Osteocyte (in vitro differentiated cells): ENCODE data around the gene MTUS2. TPM values are rescaled to one million over a fixed set of nuclear protein-coding genes. Genes with fewer than 3 reads are reported as not detected.

Experiments
- DNase-seq: peaks from one replicate; pipeline ENCODE4 v3.0.0; 2021; ENCODE audit warnings: mixed read lengths; ENCODE audit not compliant: unreplicated experiment; ENCODE audit errors: extremely low spot score
- H3K27ac Mint-ChIP-seq: one replicate; pipeline ENCODE4 v1.8.0; 2021; ENCODE audit warnings: mild to moderate bottlenecking, mixed read lengths; ENCODE audit not compliant: unreplicated experiment
- H3K27me3 Mint-ChIP-seq: one replicate; pipeline ENCODE4 v1.8.0; 2021; ENCODE audit warnings: mixed read lengths; ENCODE audit not compliant: unreplicated experiment
- H3K36me3 Mint-ChIP-seq: one replicate; pipeline ENCODE4 v1.8.0; 2021; ENCODE audit warnings: mixed read lengths; ENCODE audit not compliant: unreplicated experiment
- H3K4me1 Mint-ChIP-seq: one replicate; pipeline ENCODE4 v1.8.0; 2021; ENCODE audit warnings: mixed read lengths; ENCODE audit not compliant: unreplicated experiment
- H3K4me3 Mint-ChIP-seq: one replicate; pipeline ENCODE4 v1.8.0; 2021; ENCODE audit warnings: mild to moderate bottlenecking, moderate library complexity, mixed read lengths; ENCODE audit not compliant: unreplicated experiment
- H3K9me3 Mint-ChIP-seq: one replicate; pipeline ENCODE4 v1.8.0; 2021; ENCODE audit warnings: mixed read lengths; ENCODE audit not compliant: unreplicated experiment
- CTCF ChIP-seq: fragments of 200-600 bp; sonication (generic); IDR thresholded peaks from 2 replicates; pipeline ENCODE4 v1.5.0; 2021; ENCODE audit warnings: antibody characterized with exemption, mild to moderate bottlenecking, moderate library complexity
- total RNA-seq: library from RNA; stranded (reverse); gene quantifications from 2 replicates; pipeline ENCODE4 v1.2.1, GENCODE V29; 2021

MTUS2 gene
- total RNA-seq, 1 donor from 2014 or later, result 0.05 TPM

GRCh38 chr13:29505950-29506349 is 685.8 kb downstream of the MTUS2 start:
- Mint-ChIP-seq H3K27ac (no peak overlapping the region), H3K4me3 (no peak overlapping the region), H3K36me3 (peaks cover 2% of the 10 kb centered on the region), H3K4me1 (peaks cover 25% of the 10 kb centered on the region), H3K9me3 (no peaks in the 10 kb centered on the region), H3K27me3 (peaks cover 5% of the 10 kb centered on the region)
- DNase-seq, result no peak
- no peak for TF ChIP-seq CTCF

- H3K4me3 Mint-ChIP-seq, result no peak overlapping the region
- H3K9me3 Mint-ChIP-seq, result no peaks in the 10 kb centered on the region
- no peak for DNase-seq
- H3K36me3 Mint-ChIP-seq, result peaks cover 10% of the 10 kb centered on the region
- no peak overlapping the region for H3K27ac Mint-ChIP-seq
- no peak for TF ChIP-seq CTCF
- H3K27me3 Mint-ChIP-seq, result peaks cover 5% of the 10 kb centered on the region
- H3K4me1 Mint-ChIP-seq, result peaks cover 34% of the 10 kb centered on the region
Measured at GRCh38 chr13:29507356-29507755, 687.2 kb downstream of the MTUS2 start.

GRCh38 chr13:29508130-29508875 is 688.2 kb downstream of the MTUS2 start:
- H3K4me1 Mint-ChIP-seq, result peaks cover 34% of the 10 kb centered on the region
- H3K27me3 Mint-ChIP-seq, result peaks cover 5% of the 10 kb centered on the region
- TF ChIP-seq CTCF, result peak; percentile 98
- no peaks in the 10 kb centered on the region for H3K9me3 Mint-ChIP-seq
- H3K27ac Mint-ChIP-seq, result no peak overlapping the region
- peaks cover 19% of the 10 kb centered on the region for H3K36me3 Mint-ChIP-seq
- no peak overlapping the region for H3K4me3 Mint-ChIP-seq
- DNase-seq, result peak; percentile 94

GRCh38 chr13:29508876-29509252 is 688.7 kb downstream of the MTUS2 start:
- DNase-seq, result no peak
- Mint-ChIP-seq H3K4me3 (no peak overlapping the region), H3K27ac (no peak overlapping the region), H3K27me3 (peaks cover 2% of the 10 kb centered on the region), H3K36me3 (peaks cover 24% of the 10 kb centered on the region), H3K9me3 (no peaks in the 10 kb centered on the region), H3K4me1 (peaks cover 36% of the 10 kb centered on the region)
- TF ChIP-seq CTCF, result no peak

- peaks cover 42% of the 10 kb centered on the region for H3K4me1 Mint-ChIP-seq
- no peaks in the 10 kb centered on the region for H3K27me3 Mint-ChIP-seq
- peaks cover 26% of the 10 kb centered on the region for H3K36me3 Mint-ChIP-seq
- no peaks in the 10 kb centered on the region for H3K9me3 Mint-ChIP-seq
- DNase-seq, result no peak
- H3K4me3 Mint-ChIP-seq, result no peak overlapping the region
- no peak for TF ChIP-seq CTCF
- no peak overlapping the region for H3K27ac Mint-ChIP-seq
Measured at GRCh38 chr13:29509999-29510589, 690.0 kb downstream of the MTUS2 start.
